Upper lobe of right lung (tissue), 1 donor: ENCODE data around the gene NR1H4. TPM values are rescaled to one million over a fixed set of nuclear protein-coding genes. Genes with fewer than 3 reads are reported as not detected.

Experiments used
- ATAC-seq: fragments of 200-7000 bp; cut with Tn5 transposase; one replicate; pipeline ENCODE4 v1.9.1; 2020; ENCODE audit warnings: mild to moderate bottlenecking, moderate library complexity
- DNase-seq: peaks from one replicate; pipeline ENCODE4 v3.0.0-alpha.2; 2020
- H3K27ac ChIP-seq: fragments of 200-600 bp; one replicate; pipeline ENCODE4 v1.8.0; 2022
- H3K27me3 ChIP-seq: fragments of 200-600 bp; one replicate; pipeline ENCODE4 v1.8.0; 2022; ENCODE audit warnings: mild to moderate bottlenecking
- H3K36me3 ChIP-seq: fragments of 200-600 bp; one replicate; pipeline ENCODE4 v1.8.0; 2022
- H3K4me1 ChIP-seq: fragments of 200-600 bp; one replicate; pipeline ENCODE4 v1.8.0; 2022
- H3K4me3 ChIP-seq: fragments of 200-600 bp; one replicate; pipeline ENCODE4 v1.8.0; 2022; ENCODE audit warnings: mild to moderate bottlenecking
- H3K9me3 ChIP-seq: fragments of 200-600 bp; one replicate; pipeline ENCODE4 v1.8.0; 2022
- intact Hi-C: fragments of 100-400 bp; cut with DNase I; formaldehyde crosslinking; loops from one replicate; pipeline ENCODE4 v1.11.0; 2022
- total RNA-seq: library from RNA; stranded (reverse); fragmentation: NEBNext Ultra II Directional; extraction: Animal tissue kit (Norgen Biotek cat#: 25700); gene quantifications from one replicate; pipeline ENCODE4 v1.2.1, GENCODE V29; 2021
- TF ChIP-seq, protein P1 (sequence below): fragments of 200-600 bp; IDR thresholded peaks from one replicate; pipeline ENCODE4 v1.8.0; 2022; ENCODE audit warnings: antibody characterized with exemption
- donor health status: DM: no; HTN: yes; CAD: no; lungs with severe emphysema.

Gene NR1H4
- total RNA-seq, 1 donor from 2014 or later, result not detected

- no peak overlapping the region for H3K4me3 ChIP-seq
- no peak for ATAC-seq
- H3K36me3 ChIP-seq, result no peaks in the 10 kb centered on the region
- H3K4me1 ChIP-seq, result no peaks in the 10 kb centered on the region
- intact Hi-C loops, result no loop called here
- H3K9me3 ChIP-seq, result no peaks in the 10 kb centered on the region
- DNase-seq, result no peak
- H3K27me3 ChIP-seq, result peaks cover 6% of the 10 kb centered on the region
- H3K27ac ChIP-seq, result no peak overlapping the region
- TF ChIP-seq, protein P1, sequence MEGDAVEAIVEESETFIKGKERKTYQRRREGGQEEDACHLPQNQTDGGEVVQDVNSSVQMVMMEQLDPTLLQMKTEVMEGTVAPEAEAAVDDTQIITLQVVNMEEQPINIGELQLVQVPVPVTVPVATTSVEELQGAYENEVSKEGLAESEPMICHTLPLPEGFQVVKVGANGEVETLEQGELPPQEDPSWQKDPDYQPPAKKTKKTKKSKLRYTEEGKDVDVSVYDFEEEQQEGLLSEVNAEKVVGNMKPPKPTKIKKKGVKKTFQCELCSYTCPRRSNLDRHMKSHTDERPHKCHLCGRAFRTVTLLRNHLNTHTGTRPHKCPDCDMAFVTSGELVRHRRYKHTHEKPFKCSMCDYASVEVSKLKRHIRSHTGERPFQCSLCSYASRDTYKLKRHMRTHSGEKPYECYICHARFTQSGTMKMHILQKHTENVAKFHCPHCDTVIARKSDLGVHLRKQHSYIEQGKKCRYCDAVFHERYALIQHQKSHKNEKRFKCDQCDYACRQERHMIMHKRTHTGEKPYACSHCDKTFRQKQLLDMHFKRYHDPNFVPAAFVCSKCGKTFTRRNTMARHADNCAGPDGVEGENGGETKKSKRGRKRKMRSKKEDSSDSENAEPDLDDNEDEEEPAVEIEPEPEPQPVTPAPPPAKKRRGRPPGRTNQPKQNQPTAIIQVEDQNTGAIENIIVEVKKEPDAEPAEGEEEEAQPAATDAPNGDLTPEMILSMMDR, result no peak
Measured at GRCh38 chr12:100472325-100472724, 1.3 kb upstream of the NR1H4 start.

- Histone ChIP-seq H3K9me3 (no peaks in the 10 kb centered on the region), H3K27me3 (peaks cover 7% of the 10 kb centered on the region), H3K36me3 (no peaks in the 10 kb centered on the region), H3K4me1 (no peaks in the 10 kb centered on the region), H3K4me3 (no peak overlapping the region), H3K27ac (no peak overlapping the region)
- DNase-seq (no peak), ATAC-seq (no peak)
- intact Hi-C loops, result no loop called here
- TF ChIP-seq, protein P1, result no peak
Measured at GRCh38 chr12:100473050-100473715, 483 bp upstream of the NR1H4 start.

DNA sequence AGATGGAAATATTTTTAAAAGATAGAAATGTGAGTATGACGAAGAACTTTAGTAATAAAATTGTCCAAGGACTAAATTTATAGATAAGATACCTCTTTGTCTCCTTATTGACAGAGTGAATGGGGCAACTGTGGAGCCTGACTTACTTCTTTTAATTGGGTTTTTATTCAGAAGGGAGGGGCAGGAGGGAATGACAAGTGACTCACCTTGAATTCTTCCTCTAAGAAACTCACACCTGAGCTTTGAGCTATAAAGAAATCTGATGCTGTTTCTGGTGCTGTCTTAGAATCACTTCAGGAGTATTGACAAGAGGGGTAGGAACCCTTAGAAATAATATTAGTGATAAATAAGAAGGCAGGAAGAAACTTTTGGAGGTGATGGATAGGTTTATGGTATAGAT, 951 bp downstream of the NR1H4 start:
- TF ChIP-seq, protein P1, result no peak
- H3K4me3 ChIP-seq, result no peak overlapping the region
- ATAC-seq, result no peak
- H3K36me3 ChIP-seq, result no peaks in the 10 kb centered on the region
- intact Hi-C loops, result no loop called here
- no peaks in the 10 kb centered on the region for H3K4me1 ChIP-seq
- H3K27me3 ChIP-seq, result peaks cover 12% of the 10 kb centered on the region
- DNase-seq, result no peak
- no peak overlapping the region for H3K27ac ChIP-seq
- no peaks in the 10 kb centered on the region for H3K9me3 ChIP-seq

GRCh38 chr12:100476013-100476751, 2.5 kb downstream of the NR1H4 start:
- Histone ChIP-seq H3K27ac (no peak overlapping the region), H3K36me3 (no peaks in the 10 kb centered on the region), H3K4me3 (no peak overlapping the region), H3K27me3 (peaks cover 12% of the 10 kb centered on the region), H3K9me3 (no peaks in the 10 kb centered on the region), H3K4me1 (no peaks in the 10 kb centered on the region)
- TF ChIP-seq, protein P1, result no peak
- no peak for ATAC-seq
- no peak for DNase-seq
- intact Hi-C loops, result no loop called here

GRCh38 chr12:100481021-100481420, 7.4 kb downstream of the NR1H4 start:
- peaks cover 16% of the 10 kb centered on the region for H3K27me3 ChIP-seq
- TF ChIP-seq, protein P1, result no peak
- no peak for ATAC-seq
- H3K27ac ChIP-seq, result no peak overlapping the region
- H3K4me1 ChIP-seq, result no peaks in the 10 kb centered on the region
- H3K4me3 ChIP-seq, result no peak overlapping the region
- intact Hi-C loops, result no loop called here
- no peak for DNase-seq
- H3K36me3 ChIP-seq, result no peaks in the 10 kb centered on the region
- H3K9me3 ChIP-seq, result no peaks in the 10 kb centered on the region
